Measurements from ENCODE around the gene GPC1. TPM values are rescaled to one million over a fixed set of nuclear protein-coding genes. Genes with fewer than 3 reads are reported as not detected.

Gene GPC1
- total RNA-seq, 1 donor from 2014 or later: 155 TPM

DNA sequence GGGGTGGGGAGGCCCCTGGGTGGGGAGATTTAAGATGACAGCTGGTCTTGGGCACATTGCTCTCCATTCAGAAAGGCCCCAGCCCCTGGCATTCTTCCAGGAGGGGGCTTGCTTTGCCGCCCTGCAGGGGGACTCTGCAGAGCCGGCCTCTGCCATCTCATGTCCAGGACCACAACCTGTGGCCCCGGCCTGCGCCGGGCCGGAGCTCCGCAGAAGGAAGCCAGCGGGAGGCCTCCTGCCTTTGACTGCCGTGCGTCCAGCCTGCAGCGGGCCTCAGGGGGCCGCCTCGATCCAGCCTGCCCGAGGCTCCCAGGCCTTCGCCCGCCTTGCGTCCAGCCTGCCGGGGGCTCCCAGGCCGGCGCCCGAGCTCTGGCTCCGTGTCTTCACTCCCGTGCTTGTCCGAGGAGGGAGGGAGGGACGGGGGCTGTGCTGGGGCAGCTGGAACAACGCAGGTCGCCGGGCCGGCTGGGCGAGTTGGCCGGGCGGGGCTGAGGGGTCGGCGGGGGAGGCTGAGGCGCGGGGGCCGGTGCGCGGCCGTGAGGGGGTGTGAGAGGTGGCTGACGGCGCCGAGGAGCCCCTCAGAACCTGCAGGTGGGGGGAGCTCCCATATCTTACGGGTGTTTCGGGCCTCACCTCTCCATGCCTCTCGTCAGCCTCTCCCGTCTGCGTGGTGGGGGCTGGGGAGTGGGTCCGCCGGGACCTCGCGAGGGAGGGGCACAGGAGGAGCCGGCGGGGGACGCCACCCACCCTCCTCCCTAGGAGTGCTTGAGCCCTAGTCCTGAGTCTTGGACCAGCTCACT lies 20.4 kb downstream of the GPC1 start:
- DNase-seq: peak; percentile 65
- peaks cover 13% of the 10 kb centered on the region for H3K9me3 Mint-ChIP-seq (ENCODE audit: unreplicated experiment)
- TF ChIP-seq, protein P1, sequence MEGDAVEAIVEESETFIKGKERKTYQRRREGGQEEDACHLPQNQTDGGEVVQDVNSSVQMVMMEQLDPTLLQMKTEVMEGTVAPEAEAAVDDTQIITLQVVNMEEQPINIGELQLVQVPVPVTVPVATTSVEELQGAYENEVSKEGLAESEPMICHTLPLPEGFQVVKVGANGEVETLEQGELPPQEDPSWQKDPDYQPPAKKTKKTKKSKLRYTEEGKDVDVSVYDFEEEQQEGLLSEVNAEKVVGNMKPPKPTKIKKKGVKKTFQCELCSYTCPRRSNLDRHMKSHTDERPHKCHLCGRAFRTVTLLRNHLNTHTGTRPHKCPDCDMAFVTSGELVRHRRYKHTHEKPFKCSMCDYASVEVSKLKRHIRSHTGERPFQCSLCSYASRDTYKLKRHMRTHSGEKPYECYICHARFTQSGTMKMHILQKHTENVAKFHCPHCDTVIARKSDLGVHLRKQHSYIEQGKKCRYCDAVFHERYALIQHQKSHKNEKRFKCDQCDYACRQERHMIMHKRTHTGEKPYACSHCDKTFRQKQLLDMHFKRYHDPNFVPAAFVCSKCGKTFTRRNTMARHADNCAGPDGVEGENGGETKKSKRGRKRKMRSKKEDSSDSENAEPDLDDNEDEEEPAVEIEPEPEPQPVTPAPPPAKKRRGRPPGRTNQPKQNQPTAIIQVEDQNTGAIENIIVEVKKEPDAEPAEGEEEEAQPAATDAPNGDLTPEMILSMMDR (IDR thresholded peaks at IDR 0.05; ENCODE audit: partially characterized antibody, unreplicated experiment): no peak
- peak overlapping the region; percentile 67 for H3K4me3 Mint-ChIP-seq (ENCODE audit: unreplicated experiment)
- no peak overlapping the region for H3K27ac Mint-ChIP-seq (ENCODE audit: unreplicated experiment)
- no peaks in the 10 kb centered on the region for H3K36me3 Mint-ChIP-seq (ENCODE audit: unreplicated experiment)
- H3K27me3 Mint-ChIP-seq (ENCODE audit: unreplicated experiment): peaks cover 27% of the 10 kb centered on the region
- peaks cover 8% of the 10 kb centered on the region for H3K4me1 Mint-ChIP-seq (ENCODE audit: low read depth, unreplicated experiment)

DNA sequence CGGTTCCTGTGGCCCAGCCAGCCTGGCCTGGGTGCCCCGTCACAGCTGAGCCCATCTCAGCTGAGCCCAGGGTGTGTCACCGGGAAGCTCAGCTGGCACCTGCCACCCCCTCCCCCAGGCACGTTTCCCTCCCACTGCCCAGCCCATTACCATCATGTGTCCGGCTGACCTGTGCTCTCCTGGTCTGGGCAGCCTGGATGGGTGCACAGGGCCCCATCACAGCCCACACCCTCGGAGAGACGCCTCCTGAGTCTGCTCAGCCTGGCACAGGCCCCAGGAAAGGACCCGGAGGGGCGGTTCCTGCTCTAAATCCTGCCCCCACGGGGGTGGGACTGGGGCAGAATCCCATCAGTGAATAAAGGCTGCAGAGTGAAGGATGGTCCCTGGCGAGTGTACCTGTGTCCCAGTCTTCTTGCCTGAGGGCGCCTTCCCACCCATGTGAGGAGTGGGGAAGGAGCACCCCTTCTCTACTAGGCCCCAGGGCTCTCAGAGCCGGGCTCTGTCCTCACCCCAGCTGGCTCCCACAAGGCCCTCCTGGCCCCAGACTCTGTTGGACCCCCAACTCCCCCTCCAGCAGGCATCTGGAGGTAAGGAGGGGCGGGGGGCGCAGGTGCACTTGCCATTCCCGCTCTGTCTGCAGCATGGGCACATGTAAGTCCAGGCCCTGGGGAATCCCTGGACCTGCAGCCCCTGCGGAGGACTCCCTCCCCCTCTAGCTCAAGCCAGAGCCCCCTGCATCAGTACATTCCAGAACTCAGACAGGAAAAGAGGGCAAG lies 21.2 kb downstream of the GPC1 start:
- Mint-ChIP-seq H3K27ac (ENCODE audit: unreplicated experiment) (no peak overlapping the region), H3K27me3 (ENCODE audit: unreplicated experiment) (peaks cover 26% of the 10 kb centered on the region), H3K36me3 (ENCODE audit: unreplicated experiment) (no peaks in the 10 kb centered on the region), H3K9me3 (ENCODE audit: unreplicated experiment) (peaks cover 14% of the 10 kb centered on the region), H3K4me1 (ENCODE audit: low read depth, unreplicated experiment) (peaks cover 8% of the 10 kb centered on the region), H3K4me3 (ENCODE audit: unreplicated experiment) (peak overlapping the region; percentile 67)
- TF ChIP-seq, protein P1 (IDR thresholded peaks at IDR 0.05; ENCODE audit: partially characterized antibody, unreplicated experiment): no peak
- peak; percentile 17 for DNase-seq

DNA sequence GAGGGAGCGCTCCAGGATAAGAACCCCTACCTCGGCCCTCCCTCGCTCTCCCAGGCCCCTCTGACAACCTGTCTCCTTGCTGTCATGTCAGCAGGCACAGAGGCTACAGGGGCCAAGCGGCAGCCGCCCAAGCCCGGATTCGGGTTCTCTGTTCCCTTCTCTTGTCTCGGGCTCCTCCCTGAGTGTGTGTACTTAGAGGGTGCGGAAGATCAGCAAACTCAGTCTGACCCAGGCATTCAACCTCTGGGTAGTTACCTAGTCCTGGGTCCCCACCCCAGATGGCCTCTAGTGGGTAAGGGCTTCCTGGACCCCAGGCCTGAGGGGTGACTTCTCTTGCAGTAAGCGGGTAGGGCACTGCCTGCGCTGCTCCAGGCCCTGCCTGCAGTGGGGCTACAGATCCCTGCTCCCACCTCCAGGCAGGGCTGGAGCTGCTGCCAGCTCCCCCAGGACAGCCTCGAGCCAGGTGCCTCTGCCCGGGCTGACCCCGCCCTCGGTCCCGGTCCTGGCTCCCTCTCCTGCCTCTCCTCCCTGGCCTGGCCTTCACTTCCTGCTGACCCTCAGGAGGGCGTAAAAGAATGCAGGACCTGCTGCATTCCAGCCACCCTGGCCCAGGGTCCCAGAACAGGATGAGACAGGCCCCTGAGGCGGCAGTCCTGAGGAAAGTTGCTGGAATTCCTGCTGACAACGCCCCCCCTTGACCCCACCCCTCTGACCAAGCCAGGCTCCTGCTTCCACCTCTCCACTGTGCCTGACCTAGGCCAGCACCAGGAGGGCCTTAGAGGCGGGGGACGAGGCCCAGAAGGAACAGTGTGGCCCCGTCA lies 22.0 kb downstream of the GPC1 start:
- Mint-ChIP-seq H3K27ac (ENCODE audit: unreplicated experiment) (no peak overlapping the region), H3K4me1 (ENCODE audit: low read depth, unreplicated experiment) (peaks cover 8% of the 10 kb centered on the region), H3K36me3 (ENCODE audit: unreplicated experiment) (no peaks in the 10 kb centered on the region), H3K27me3 (ENCODE audit: unreplicated experiment) (peaks cover 21% of the 10 kb centered on the region), H3K4me3 (ENCODE audit: unreplicated experiment) (no peak overlapping the region), H3K9me3 (ENCODE audit: unreplicated experiment) (peaks cover 12% of the 10 kb centered on the region)
- DNase-seq: peak; percentile 17
- TF ChIP-seq, protein P1 (IDR thresholded peaks at IDR 0.05; ENCODE audit: partially characterized antibody, unreplicated experiment): no peak

DNA sequence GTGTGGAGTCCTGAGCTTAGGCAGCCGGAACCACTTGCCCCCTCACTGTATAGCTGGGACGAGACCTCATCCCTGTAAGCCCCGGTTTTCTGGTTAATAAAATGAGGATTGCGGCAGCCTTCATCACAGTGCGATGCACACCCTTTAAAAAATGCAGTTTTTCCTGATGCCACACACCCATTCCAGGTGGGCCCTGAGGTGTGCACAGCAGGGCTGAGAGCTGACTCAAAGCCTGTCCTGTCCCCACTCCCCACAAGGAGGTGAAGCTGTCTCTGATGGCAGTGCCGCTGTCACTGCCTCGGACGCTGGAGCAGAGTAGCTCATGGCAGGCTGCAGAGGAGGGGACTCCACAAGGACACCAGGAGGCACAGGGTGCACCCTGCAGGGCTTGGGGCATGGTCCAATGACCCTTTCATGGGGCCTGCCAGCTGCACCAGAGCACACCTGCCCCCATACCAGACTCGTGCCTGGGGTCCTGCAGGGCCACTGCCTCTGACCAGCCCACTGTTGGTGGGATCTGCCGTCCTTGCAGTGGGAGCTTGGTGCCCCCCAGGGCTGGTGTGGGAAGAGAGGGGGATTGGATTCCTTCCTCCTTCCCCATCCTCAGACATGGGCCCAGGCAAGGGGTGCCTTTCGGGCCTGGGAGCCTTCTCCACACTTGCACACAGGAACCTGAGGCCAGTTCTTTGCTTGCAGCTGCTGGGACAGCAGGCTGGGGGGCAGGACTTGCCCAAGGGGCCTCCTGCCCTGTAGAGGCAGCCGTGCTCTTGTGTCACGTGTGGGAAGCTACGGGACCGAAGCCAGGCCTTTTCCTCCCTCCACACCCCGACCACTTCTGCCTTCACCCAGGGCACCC lies 22.8 kb downstream of the GPC1 start:
- Mint-ChIP-seq H3K27ac (ENCODE audit: unreplicated experiment) (peak overlapping the region; percentile 3), H3K4me3 (ENCODE audit: unreplicated experiment) (peak overlapping the region; percentile 25), H3K9me3 (ENCODE audit: unreplicated experiment) (peaks cover 14% of the 10 kb centered on the region), H3K36me3 (ENCODE audit: unreplicated experiment) (no peaks in the 10 kb centered on the region), H3K27me3 (ENCODE audit: unreplicated experiment) (peaks cover 24% of the 10 kb centered on the region), H3K4me1 (ENCODE audit: low read depth, unreplicated experiment) (peaks cover 8% of the 10 kb centered on the region)
- DNase-seq: peak; percentile 21
- TF ChIP-seq, protein P1 (IDR thresholded peaks at IDR 0.05; ENCODE audit: partially characterized antibody, unreplicated experiment): no peak
